ENCODE results near the gene HDGFL1.

HDGFL1 gene

GRCh38 chr6:22589118-22589517 is 19.8 kb downstream of the HDGFL1 start:
- H3K4me1 ChIP-seq (ENCODE audit: insufficient read depth, insufficient read length) = no peaks in the 10 kb centered on the region
- no peak overlapping the region for H3K9ac ChIP-seq (ENCODE audit: insufficient read length, low read depth)
- TF ChIP-seq YY1 (IDR thresholded peaks at IDR 0.05; ENCODE audit: insufficient read depth, insufficient read length) (no peak), ZNF274 (IDR thresholded peaks at IDR 0.05; ENCODE audit: low read depth, low read length) (no peak), SUZ12 (IDR thresholded peaks at IDR 0.05; ENCODE audit: extremely low read depth, insufficient read depth, insufficient read length) (no peak)
- H3K27me3 ChIP-seq (ENCODE audit: insufficient read depth, insufficient read length) = no peaks in the 10 kb centered on the region
- no peaks in the 10 kb centered on the region for H3K9me3 ChIP-seq (ENCODE audit: insufficient read depth, low read length)
- no peaks in the 10 kb centered on the region for H3K36me3 ChIP-seq (ENCODE audit: insufficient read depth, insufficient read length, low read length)
- H3K4me3 ChIP-seq (ENCODE audit: insufficient read length, low read depth) = no peak overlapping the region
- no peak for DNase-seq (ENCODE audit: low read depth, low spot score)

GRCh38 chr6:22590423-22590822 is 21.1 kb downstream of the HDGFL1 start:
- DNase-seq (ENCODE audit: low read depth, low spot score) = no peak

GRCh38 chr6:22593895-22594294 is 24.5 kb downstream of the HDGFL1 start:
- Histone ChIP-seq H3K9me3 (ENCODE audit: insufficient read depth, low read length) (no peaks in the 10 kb centered on the region), H3K4me1 (ENCODE audit: insufficient read depth, insufficient read length) (no peaks in the 10 kb centered on the region), H3K27me3 (ENCODE audit: insufficient read depth, insufficient read length) (no peaks in the 10 kb centered on the region), H3K36me3 (ENCODE audit: insufficient read depth, insufficient read length, low read length) (no peaks in the 10 kb centered on the region), H3K4me3 (ENCODE audit: insufficient read length, low read depth) (no peak overlapping the region), H3K9ac (ENCODE audit: insufficient read length, low read depth) (no peak overlapping the region)
- no peak for TF ChIP-seq ZNF274 (IDR thresholded peaks at IDR 0.05; ENCODE audit: low read depth, low read length)
- DNase-seq (ENCODE audit: low read depth, low spot score) = no peak

More at GRCh38 chr6:22590423-22590822, 21.1 kb downstream of the HDGFL1 start:
- no peak overlapping the region for H3K4me3 ChIP-seq (ENCODE audit: insufficient read length, low read depth)
- H3K4me1 ChIP-seq (ENCODE audit: insufficient read depth, insufficient read length) = no peaks in the 10 kb centered on the region
- no peaks in the 10 kb centered on the region for H3K9me3 ChIP-seq (ENCODE audit: insufficient read depth, low read length)
- no peak overlapping the region for H3K9ac ChIP-seq (ENCODE audit: insufficient read length, low read depth)
- H3K36me3 ChIP-seq (ENCODE audit: insufficient read depth, insufficient read length, low read length) = no peaks in the 10 kb centered on the region
- no peaks in the 10 kb centered on the region for H3K27me3 ChIP-seq (ENCODE audit: insufficient read depth, insufficient read length)
- no peak for TF ChIP-seq YY1 (IDR thresholded peaks at IDR 0.05; ENCODE audit: insufficient read depth, insufficient read length)

GRCh38 chr6:22596011-22596410 is 26.6 kb downstream of the HDGFL1 start:
- TF ChIP-seq YY1 (IDR thresholded peaks at IDR 0.05; ENCODE audit: insufficient read depth, insufficient read length) (no peak), ZNF274 (IDR thresholded peaks at IDR 0.05; ENCODE audit: low read depth, low read length) (no peak), SUZ12 (IDR thresholded peaks at IDR 0.05; ENCODE audit: extremely low read depth, insufficient read depth, insufficient read length) (no peak)
- H3K4me3 ChIP-seq (ENCODE audit: insufficient read length, low read depth) = no peak overlapping the region
- no peak overlapping the region for H3K9ac ChIP-seq (ENCODE audit: insufficient read length, low read depth)
- no peaks in the 10 kb centered on the region for H3K4me1 ChIP-seq (ENCODE audit: insufficient read depth, insufficient read length)
- no peak for DNase-seq (ENCODE audit: low read depth, low spot score)
- no peaks in the 10 kb centered on the region for H3K36me3 ChIP-seq (ENCODE audit: insufficient read depth, insufficient read length, low read length)
- H3K27me3 ChIP-seq (ENCODE audit: insufficient read depth, insufficient read length) = no peaks in the 10 kb centered on the region
- no peaks in the 10 kb centered on the region for H3K9me3 ChIP-seq (ENCODE audit: insufficient read depth, low read length)

- no peak overlapping the region for H3K9ac ChIP-seq (ENCODE audit: insufficient read length, low read depth)
- H3K27me3 ChIP-seq (ENCODE audit: insufficient read depth, insufficient read length) = no peaks in the 10 kb centered on the region
- no peak for TF ChIP-seq ZNF274 (IDR thresholded peaks at IDR 0.05; ENCODE audit: low read depth, low read length)
- TF ChIP-seq YY1 (IDR thresholded peaks at IDR 0.05; ENCODE audit: insufficient read depth, insufficient read length) = no peak
- TF ChIP-seq SUZ12 (IDR thresholded peaks at IDR 0.05; ENCODE audit: extremely low read depth, insufficient read depth, insufficient read length) = no peak
- H3K9me3 ChIP-seq (ENCODE audit: insufficient read depth, low read length) = peaks cover 8% of the 10 kb centered on the region
- no peak for DNase-seq (ENCODE audit: low read depth, low spot score)
- no peaks in the 10 kb centered on the region for H3K4me1 ChIP-seq (ENCODE audit: insufficient read depth, insufficient read length)
- H3K4me3 ChIP-seq (ENCODE audit: insufficient read length, low read depth) = no peak overlapping the region
- H3K36me3 ChIP-seq (ENCODE audit: insufficient read depth, insufficient read length, low read length) = no peaks in the 10 kb centered on the region
Measured at GRCh38 chr6:22598339-22598738, 29.0 kb downstream of the HDGFL1 start.

GRCh38 chr6:22600059-22600458 is 30.7 kb downstream of the HDGFL1 start:
- H3K27me3 ChIP-seq (ENCODE audit: insufficient read depth, insufficient read length) = no peaks in the 10 kb centered on the region
- no peaks in the 10 kb centered on the region for H3K4me1 ChIP-seq (ENCODE audit: insufficient read depth, insufficient read length)
- H3K36me3 ChIP-seq (ENCODE audit: insufficient read depth, insufficient read length, low read length) = no peaks in the 10 kb centered on the region
- H3K4me3 ChIP-seq (ENCODE audit: insufficient read length, low read depth) = no peak overlapping the region
- H3K9me3 ChIP-seq (ENCODE audit: insufficient read depth, low read length) = peaks cover 8% of the 10 kb centered on the region
- no peak overlapping the region for H3K9ac ChIP-seq (ENCODE audit: insufficient read length, low read depth)
- TF ChIP-seq YY1 (IDR thresholded peaks at IDR 0.05; ENCODE audit: insufficient read depth, insufficient read length) (no peak), ZNF274 (IDR thresholded peaks at IDR 0.05; ENCODE audit: low read depth, low read length) (no peak), SUZ12 (IDR thresholded peaks at IDR 0.05; ENCODE audit: extremely low read depth, insufficient read depth, insufficient read length) (no peak)
- no peak for DNase-seq (ENCODE audit: low read depth, low spot score)

GRCh38 chr6:22601984-22602383 is 32.6 kb downstream of the HDGFL1 start:
- peaks cover 8% of the 10 kb centered on the region for H3K9me3 ChIP-seq (ENCODE audit: insufficient read depth, low read length)
- no peaks in the 10 kb centered on the region for H3K4me1 ChIP-seq (ENCODE audit: insufficient read depth, insufficient read length)
- no peak overlapping the region for H3K4me3 ChIP-seq (ENCODE audit: insufficient read length, low read depth)
- H3K36me3 ChIP-seq (ENCODE audit: insufficient read depth, insufficient read length, low read length) = no peaks in the 10 kb centered on the region
- TF ChIP-seq SUZ12 (IDR thresholded peaks at IDR 0.05; ENCODE audit: extremely low read depth, insufficient read depth, insufficient read length) = no peak
- no peak for TF ChIP-seq ZNF274 (IDR thresholded peaks at IDR 0.05; ENCODE audit: low read depth, low read length)
- TF ChIP-seq YY1 (IDR thresholded peaks at IDR 0.05; ENCODE audit: insufficient read depth, insufficient read length) = no peak
- no peak overlapping the region for H3K9ac ChIP-seq (ENCODE audit: insufficient read length, low read depth)
- DNase-seq (ENCODE audit: low read depth, low spot score) = no peak
- H3K27me3 ChIP-seq (ENCODE audit: insufficient read depth, insufficient read length) = no peaks in the 10 kb centered on the region

- no peak for DNase-seq (ENCODE audit: low read depth, low spot score)
Measured at GRCh38 chr6:22605736-22606135, 36.4 kb downstream of the HDGFL1 start.

More at GRCh38 chr6:22605736-22606135, 36.4 kb downstream of the HDGFL1 start:
- H3K36me3 ChIP-seq (ENCODE audit: insufficient read depth, insufficient read length, low read length) = no peaks in the 10 kb centered on the region
- no peaks in the 10 kb centered on the region for H3K27me3 ChIP-seq (ENCODE audit: insufficient read depth, insufficient read length)
- no peak overlapping the region for H3K4me3 ChIP-seq (ENCODE audit: insufficient read length, low read depth)
- H3K9ac ChIP-seq (ENCODE audit: insufficient read length, low read depth) = no peak overlapping the region
- peaks cover 8% of the 10 kb centered on the region for H3K9me3 ChIP-seq (ENCODE audit: insufficient read depth, low read length)
- TF ChIP-seq SUZ12 (IDR thresholded peaks at IDR 0.05; ENCODE audit: extremely low read depth, insufficient read depth, insufficient read length) = no peak
- no peak for TF ChIP-seq ZNF274 (IDR thresholded peaks at IDR 0.05; ENCODE audit: low read depth, low read length)
- TF ChIP-seq YY1 (IDR thresholded peaks at IDR 0.05; ENCODE audit: insufficient read depth, insufficient read length) = no peak
- no peaks in the 10 kb centered on the region for H3K4me1 ChIP-seq (ENCODE audit: insufficient read depth, insufficient read length)
